Measurements from ENCODE around the gene RTTN.

DNA sequence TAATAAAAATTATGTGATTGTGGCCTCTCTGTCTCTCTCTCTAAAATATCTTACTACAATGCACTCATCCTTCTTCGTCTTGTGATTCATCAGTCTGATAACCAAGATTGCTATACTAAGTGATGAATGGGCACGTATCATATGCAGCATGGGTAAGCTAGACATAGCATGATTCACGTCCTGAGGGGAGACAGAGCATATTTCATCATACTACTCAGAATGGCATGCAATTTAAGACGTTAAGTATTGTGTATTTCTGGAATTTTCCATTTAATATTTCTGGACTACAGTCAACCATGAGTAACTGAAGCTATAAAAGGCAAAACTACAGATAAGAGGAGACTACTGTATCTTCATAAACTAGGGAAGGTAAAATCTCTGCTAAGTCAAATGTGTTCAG lies 160.9 kb downstream of the RTTN start:
- TF ChIP-seq, protein P1, sequence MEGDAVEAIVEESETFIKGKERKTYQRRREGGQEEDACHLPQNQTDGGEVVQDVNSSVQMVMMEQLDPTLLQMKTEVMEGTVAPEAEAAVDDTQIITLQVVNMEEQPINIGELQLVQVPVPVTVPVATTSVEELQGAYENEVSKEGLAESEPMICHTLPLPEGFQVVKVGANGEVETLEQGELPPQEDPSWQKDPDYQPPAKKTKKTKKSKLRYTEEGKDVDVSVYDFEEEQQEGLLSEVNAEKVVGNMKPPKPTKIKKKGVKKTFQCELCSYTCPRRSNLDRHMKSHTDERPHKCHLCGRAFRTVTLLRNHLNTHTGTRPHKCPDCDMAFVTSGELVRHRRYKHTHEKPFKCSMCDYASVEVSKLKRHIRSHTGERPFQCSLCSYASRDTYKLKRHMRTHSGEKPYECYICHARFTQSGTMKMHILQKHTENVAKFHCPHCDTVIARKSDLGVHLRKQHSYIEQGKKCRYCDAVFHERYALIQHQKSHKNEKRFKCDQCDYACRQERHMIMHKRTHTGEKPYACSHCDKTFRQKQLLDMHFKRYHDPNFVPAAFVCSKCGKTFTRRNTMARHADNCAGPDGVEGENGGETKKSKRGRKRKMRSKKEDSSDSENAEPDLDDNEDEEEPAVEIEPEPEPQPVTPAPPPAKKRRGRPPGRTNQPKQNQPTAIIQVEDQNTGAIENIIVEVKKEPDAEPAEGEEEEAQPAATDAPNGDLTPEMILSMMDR (IDR thresholded peaks at IDR 0.05) = no peak
- no peak for TF ChIP-seq EZH2 (IDR thresholded peaks at IDR 0.05)

Measured in neural progenitor cell (in vitro differentiated cells).